CD4-positive, alpha-beta T cell treated with Interferon alpha-2 for 1 hour (primary cell): ENCODE measurements around the gene BMP3.

ENCODE experiments used
- DNase-seq, 2 donors: peaks; one replicate each; pipeline ENCODE4 v3.0.0-alpha.2; 2020 to 2022

Gene BMP3

GRCh38 chr4:81042578-81043365, 12.3 kb downstream of the BMP3 start:
- no peak for DNase-seq

- no peak for DNase-seq
Measured at GRCh38 chr4:81049330-81049729, 18.8 kb downstream of the BMP3 start.

GRCh38 chr4:81049907-81050306, 19.4 kb downstream of the BMP3 start:
- DNase-seq = no peak

- DNase-seq = peak; percentile 37 to 41
Measured at GRCh38 chr4:81052119-81053068, 21.9 kb downstream of the BMP3 start.

- no peak for DNase-seq
Measured at GRCh38 chr4:81058621-81059020, 28.1 kb downstream of the BMP3 start.

- no peak for DNase-seq
Measured at GRCh38 chr4:81060587-81061343, 30.3 kb downstream of the BMP3 start.

- DNase-seq = no peak
Measured at GRCh38 chr4:81061344-81061730, 30.8 kb downstream of the BMP3 start.

GRCh38 chr4:81062001-81062400, 31.5 kb downstream of the BMP3 start:
- no peak for DNase-seq

GRCh38 chr4:81065446-81065845, 34.9 kb downstream of the BMP3 start:
- DNase-seq = no peak

- DNase-seq = peak; percentile 53 to 70
Measured at GRCh38 chr4:81069706-81070331, 39.3 kb downstream of the BMP3 start.

GRCh38 chr4:81071013-81071412, 40.5 kb downstream of the BMP3 start:
- DNase-seq = no peak

GRCh38 chr4:81081156-81081555, 50.6 kb downstream of the BMP3 start:
- DNase-seq = no peak

- no peak for DNase-seq
Measured at GRCh38 chr4:81084029-81084428, 53.5 kb downstream of the BMP3 start.

GRCh38 chr4:81084634-81085033, 54.1 kb downstream of the BMP3 start:
- DNase-seq = no peak

- DNase-seq = no peak
Measured at GRCh38 chr4:81085291-81085690, 54.8 kb downstream of the BMP3 start.

- DNase-seq = no peak
Measured at GRCh38 chr4:81085979-81086378, 55.5 kb downstream of the BMP3 start.

- DNase-seq = no peak
Measured at GRCh38 chr4:81093720-81094401, 63.4 kb downstream of the BMP3 start.

- no peak for DNase-seq
Measured at GRCh38 chr4:81095389-81095788, 64.9 kb downstream of the BMP3 start.

- DNase-seq = no peak
Measured at GRCh38 chr4:81096566-81096965, 66.1 kb downstream of the BMP3 start.

GRCh38 chr4:81102107-81102506, 71.6 kb downstream of the BMP3 start:
- no peak for DNase-seq

GRCh38 chr4:81106150-81106549, 75.6 kb downstream of the BMP3 start:
- DNase-seq = no peak
